ENCODE data around the gene SENP2. TPM values are rescaled to one million over a fixed set of nuclear protein-coding genes. Genes with fewer than 3 reads are reported as not detected.
"Not testable (repeated sequence)": the region's sequence is repeated elsewhere in the genome, so short reads cannot be mapped to it uniquely, and the experiment has no call there.

The SENP2 gene
- total and polyA plus RNA-seq, 11 donors, result 7.7 to 42.4 (median 27.5) TPM

DNA sequence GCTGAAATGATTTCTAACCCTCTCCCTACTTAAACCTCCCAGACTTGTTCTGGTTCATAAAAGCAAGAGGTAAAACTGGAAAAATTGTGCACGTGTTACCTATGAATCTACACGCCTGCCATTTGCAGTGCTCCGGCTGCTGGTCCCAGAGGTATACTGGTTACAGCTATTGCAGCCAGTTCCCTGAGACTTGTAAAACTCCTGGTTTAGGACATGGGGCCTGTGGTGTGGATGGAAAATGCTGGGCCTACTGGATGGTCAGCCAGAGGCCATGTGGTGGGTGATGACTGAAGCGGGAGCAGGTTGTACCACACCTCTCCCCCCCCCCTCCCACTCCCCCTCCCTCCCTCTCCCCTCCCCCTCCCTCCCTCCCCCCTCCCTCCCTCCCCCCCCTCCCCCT is 45.0 kb downstream of the SENP2 start:
- no peaks in the 10 kb centered on the region for H3K9me3 ChIP-seq
- no peak for TF ChIP-seq POLR2A (IDR thresholded peaks at IDR 0.05)
- TF ChIP-seq, protein P1, sequence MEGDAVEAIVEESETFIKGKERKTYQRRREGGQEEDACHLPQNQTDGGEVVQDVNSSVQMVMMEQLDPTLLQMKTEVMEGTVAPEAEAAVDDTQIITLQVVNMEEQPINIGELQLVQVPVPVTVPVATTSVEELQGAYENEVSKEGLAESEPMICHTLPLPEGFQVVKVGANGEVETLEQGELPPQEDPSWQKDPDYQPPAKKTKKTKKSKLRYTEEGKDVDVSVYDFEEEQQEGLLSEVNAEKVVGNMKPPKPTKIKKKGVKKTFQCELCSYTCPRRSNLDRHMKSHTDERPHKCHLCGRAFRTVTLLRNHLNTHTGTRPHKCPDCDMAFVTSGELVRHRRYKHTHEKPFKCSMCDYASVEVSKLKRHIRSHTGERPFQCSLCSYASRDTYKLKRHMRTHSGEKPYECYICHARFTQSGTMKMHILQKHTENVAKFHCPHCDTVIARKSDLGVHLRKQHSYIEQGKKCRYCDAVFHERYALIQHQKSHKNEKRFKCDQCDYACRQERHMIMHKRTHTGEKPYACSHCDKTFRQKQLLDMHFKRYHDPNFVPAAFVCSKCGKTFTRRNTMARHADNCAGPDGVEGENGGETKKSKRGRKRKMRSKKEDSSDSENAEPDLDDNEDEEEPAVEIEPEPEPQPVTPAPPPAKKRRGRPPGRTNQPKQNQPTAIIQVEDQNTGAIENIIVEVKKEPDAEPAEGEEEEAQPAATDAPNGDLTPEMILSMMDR (IDR thresholded peaks at IDR 0.05), result no peak
- no peaks in the 10 kb centered on the region for H3K27me3 ChIP-seq
- 73 to 80% (median 79%) methylated on average over 4 of the region's 4 CpGs for WGBS, 4 donors
- H3K27ac ChIP-seq, result no peak overlapping the region
- peaks cover 0 to 17% (median 10%) of the 10 kb centered on the region in 12 donors for H3K4me1 ChIP-seq
- peak in 2 of 4 donors; percentile 29 to 39 for ATAC-seq
- intact Hi-C loops (cut with DNase I), result no loop called here
- H3K4me3 ChIP-seq, result no peak overlapping the region
- H3K36me3 ChIP-seq, result peaks cover 0 to 44% (median 38%) of the 10 kb centered on the region in 9 donors
- no peak for DNase-seq

DNA sequence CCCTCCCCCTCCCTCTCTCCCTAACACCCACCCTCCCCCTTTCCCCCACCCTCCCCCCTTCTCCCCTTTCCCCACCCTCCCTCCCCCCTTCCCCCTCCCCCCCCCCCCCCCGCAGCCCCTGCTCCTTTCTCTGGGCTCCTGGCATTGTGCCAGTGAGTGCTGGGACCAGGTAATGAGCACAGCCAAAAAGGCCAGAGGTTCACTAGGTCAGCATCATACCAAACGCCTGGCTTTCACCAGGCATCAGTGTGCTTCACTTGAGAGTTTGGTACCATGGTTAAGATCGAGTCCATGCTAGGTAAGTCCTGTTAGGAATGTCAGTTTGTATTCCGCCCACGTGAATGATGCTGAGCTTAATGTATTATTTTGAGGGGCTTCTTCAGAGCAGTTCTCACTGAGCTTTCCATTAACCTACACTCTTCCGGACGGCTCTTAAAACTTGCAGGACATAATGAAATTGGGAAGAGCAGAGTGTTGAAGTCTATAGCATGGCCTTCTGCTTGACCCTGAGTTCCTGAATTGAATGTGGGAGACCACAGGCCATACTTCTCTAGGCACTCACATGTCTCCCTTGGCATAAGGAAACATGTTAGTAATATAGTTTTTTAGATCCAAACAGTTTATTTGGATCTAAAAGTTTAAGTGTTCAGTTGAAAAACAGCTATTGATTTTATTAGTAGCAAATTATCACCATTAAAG is 45.6 kb downstream of the SENP2 start:
- Histone ChIP-seq H3K27ac (no peak overlapping the region), H3K4me3 (no peak overlapping the region), H3K27me3 (no peaks in the 10 kb centered on the region), H3K9me3 (no peaks in the 10 kb centered on the region), H3K36me3 (peaks cover 0 to 39% (median 33%) of the 10 kb centered on the region in 9 donors), H3K4me1 (peaks cover 0 to 17% (median 10%) of the 10 kb centered on the region in 12 donors)
- ATAC-seq (no peak), DNase-seq (no peak)
- intact Hi-C loops (cut with DNase I), result no loop called here
- WGBS, 4 donors, result 88 to 92% (median 91%) methylated on average over 6 of the region's 7 CpGs
- TF ChIP-seq, protein P1 (IDR thresholded peaks at IDR 0.05), result no peak
- TF ChIP-seq POLR2A (IDR thresholded peaks at IDR 0.05), result no peak

DNA sequence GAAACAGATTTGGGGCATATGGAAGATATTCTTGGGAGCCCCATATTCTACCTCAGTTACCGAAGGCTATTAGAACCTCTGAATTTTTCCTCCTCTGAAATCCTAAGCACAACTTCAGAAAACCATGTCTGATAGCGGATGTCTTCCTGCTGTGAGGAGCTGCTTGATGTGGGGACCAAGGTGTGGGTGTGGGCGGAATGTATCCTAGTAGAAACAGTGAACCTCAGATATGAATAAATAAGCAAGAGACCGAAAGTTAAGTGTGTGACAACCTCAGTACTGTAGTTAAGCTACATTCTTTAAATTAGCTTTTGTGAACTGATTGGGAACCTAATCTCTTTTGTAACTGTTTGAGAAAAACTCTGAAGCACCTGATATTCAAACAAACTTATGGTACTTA is 46.9 kb downstream of the SENP2 start:
- DNase-seq (no peak), ATAC-seq (no peak)
- TF ChIP-seq POLR2A (IDR thresholded peaks at IDR 0.05), result no peak
- TF ChIP-seq, protein P1 (IDR thresholded peaks at IDR 0.05), result no peak
- Histone ChIP-seq H3K9me3 (no peaks in the 10 kb centered on the region), H3K4me1 (peaks cover 0 to 17% (median 10%) of the 10 kb centered on the region in 12 donors), H3K36me3 (peaks cover 0 to 25% (median 19%) of the 10 kb centered on the region in 9 donors), H3K4me3 (no peak overlapping the region), H3K27me3 (no peaks in the 10 kb centered on the region), H3K27ac (no peak overlapping the region)
- intact Hi-C loops (cut with DNase I), result no loop called here
- WGBS, 4 donors, result 91 to 97% (median 96%) methylated on average over 4 of the region's 4 CpGs

DNA sequence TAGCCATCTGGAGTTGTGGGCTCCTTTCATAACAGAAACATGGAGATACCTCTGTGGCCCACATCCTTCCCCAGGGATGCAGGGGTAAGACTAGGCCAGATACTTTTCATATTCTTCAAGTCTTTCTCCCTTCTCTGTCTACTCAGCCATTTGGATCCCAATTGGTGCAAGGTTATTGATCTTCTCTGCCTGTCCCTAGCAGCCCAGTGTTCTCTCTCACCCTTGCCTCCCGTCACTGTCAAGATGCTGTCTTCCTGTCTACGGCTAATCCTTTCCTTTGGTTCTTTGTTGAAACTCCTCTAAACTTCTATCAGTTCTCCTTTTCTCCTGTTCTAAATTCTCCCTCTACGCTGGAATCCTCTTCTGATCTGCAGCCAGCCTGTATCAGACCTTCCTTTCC is 51.3 kb downstream of the SENP2 start:
- DNase-seq (no peak), ATAC-seq (no peak)
- TF ChIP-seq POLR2A (IDR thresholded peaks at IDR 0.05), result no peak
- TF ChIP-seq, protein P1 (IDR thresholded peaks at IDR 0.05), result no peak
- Histone ChIP-seq H3K27me3 (no peaks in the 10 kb centered on the region), H3K4me3 (no peak overlapping the region), H3K9me3 (no peaks in the 10 kb centered on the region), H3K4me1 (no peaks in the 10 kb centered on the region), H3K36me3 (peaks cover 0 to 3% (median 0%) of the 10 kb centered on the region in 9 donors), H3K27ac (no peak overlapping the region)
- intact Hi-C loops (cut with DNase I), result no loop called here
- WGBS, 4 donors, result 53 to 69% (median 59%) methylated on average over 3 of the region's 3 CpGs

GRCh38 chr3:185638651-185639050 is 52.6 kb downstream of the SENP2 start:
- DNase-seq; H3K4me1 ChIP-seq; H3K27ac ChIP-seq; H3K27me3 ChIP-seq; H3K4me3 ChIP-seq; intact Hi-C loops (cut with DNase I); H3K9me3 ChIP-seq; ATAC-seq; H3K36me3 ChIP-seq: not testable (repeated sequence)
- 93 to 96% (median 96%) methylated on average over 10 to 11 of the region's 11 CpGs for WGBS, 4 donors
